ENCODE results near the gene FOXP1. TPM values are rescaled to one million over a fixed set of nuclear protein-coding genes. Genes with fewer than 3 reads are reported as not detected.

The FOXP1 gene
- total RNA-seq, 2 donors from 2014 or later, result 377 to 395 TPM

GRCh38 chr3:71584394-71585011, 975 bp upstream of the FOXP1 start:
- Mint-ChIP-seq H3K36me3 (ENCODE audit: low read depth) (peaks cover 5% of the 10 kb centered on the region), H3K27me3 (no peaks in the 10 kb centered on the region), H3K27ac (peak overlapping the region; percentile 95), H3K4me1 (peaks cover 34% of the 10 kb centered on the region), H3K4me3 (peak overlapping the region; percentile 98)
- no peaks in the 10 kb centered on the region for H3K9me3 ChIP-seq (ENCODE audit: control insufficient read depth, low read length, poor library complexity, severe bottlenecking)
- DNase-seq, result peak in 2 of 3 donors; percentile 9 to 10
- ATAC-seq, result peak; percentile 10

DNA sequence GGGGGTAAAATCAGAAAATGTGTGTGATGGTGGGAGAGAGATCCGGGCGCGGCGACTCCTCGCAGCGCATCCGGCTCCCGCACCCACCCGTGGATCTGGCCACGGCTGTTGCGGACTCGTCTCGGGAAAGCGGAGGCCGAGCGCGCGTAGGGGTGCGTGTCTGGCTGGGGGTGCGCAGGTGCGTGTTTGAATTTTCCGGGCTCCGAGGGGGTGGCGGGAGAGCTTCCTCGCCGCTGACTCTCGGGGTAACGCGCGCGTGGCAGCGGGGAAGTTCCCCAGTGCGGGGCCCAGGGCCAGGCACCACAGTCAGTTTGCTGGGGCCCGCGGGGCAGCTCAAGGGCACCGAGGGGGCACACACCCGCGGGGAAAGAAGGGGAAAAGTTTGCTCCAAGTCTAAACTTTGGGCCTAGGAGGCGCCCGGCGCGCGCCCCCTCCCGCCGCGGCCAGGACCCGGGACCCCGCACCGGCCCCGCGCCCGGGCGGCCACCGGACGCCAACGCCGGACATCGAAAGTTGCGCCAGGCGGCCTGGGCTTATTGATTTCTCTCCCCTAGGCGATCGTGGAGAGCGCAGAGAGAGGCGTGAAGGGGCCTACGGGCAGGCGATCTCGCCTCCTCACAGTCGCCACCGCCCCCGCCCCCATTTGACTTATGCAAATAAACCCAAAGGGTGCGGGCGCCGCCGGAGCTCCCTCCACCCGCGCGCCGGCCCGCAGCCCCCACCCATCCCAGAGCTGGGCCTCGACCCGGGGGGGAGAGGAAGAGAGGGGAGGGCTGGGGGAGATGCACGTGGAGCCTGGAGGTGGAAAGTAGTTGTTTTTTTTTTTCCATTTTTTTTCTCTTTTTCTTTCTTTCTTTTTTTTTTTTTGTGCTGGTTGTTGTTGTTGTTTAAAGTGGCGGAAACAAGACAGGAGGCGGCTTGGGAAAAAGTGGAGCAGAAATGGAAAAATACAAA, 639 bp downstream of the FOXP1 start:
- Mint-ChIP-seq H3K4me1 (peaks cover 32% of the 10 kb centered on the region), H3K27ac (peak overlapping the region; percentile 95), H3K4me3 (peak overlapping the region; percentile 98), H3K27me3 (no peaks in the 10 kb centered on the region), H3K36me3 (ENCODE audit: low read depth) (peaks cover 5% of the 10 kb centered on the region)
- peak; percentile 56 for ATAC-seq
- DNase-seq, result peak; percentile 35 to 49 (median 39)
- no peaks in the 10 kb centered on the region for H3K9me3 ChIP-seq (ENCODE audit: control insufficient read depth, low read length, poor library complexity, severe bottlenecking)

GRCh38 chr3:71582036-71582611, 1.4 kb downstream of the FOXP1 start:
- Mint-ChIP-seq H3K4me3 (peak overlapping the region; percentile 98), H3K4me1 (peaks cover 32% of the 10 kb centered on the region), H3K27ac (peak overlapping the region; percentile 95), H3K27me3 (no peaks in the 10 kb centered on the region), H3K36me3 (ENCODE audit: low read depth) (peaks cover 5% of the 10 kb centered on the region)
- no peak for ATAC-seq
- H3K9me3 ChIP-seq (ENCODE audit: control insufficient read depth, low read length, poor library complexity, severe bottlenecking), result no peaks in the 10 kb centered on the region
- peak in 2 of 3 donors; percentile 10 to 12 for DNase-seq

DNA sequence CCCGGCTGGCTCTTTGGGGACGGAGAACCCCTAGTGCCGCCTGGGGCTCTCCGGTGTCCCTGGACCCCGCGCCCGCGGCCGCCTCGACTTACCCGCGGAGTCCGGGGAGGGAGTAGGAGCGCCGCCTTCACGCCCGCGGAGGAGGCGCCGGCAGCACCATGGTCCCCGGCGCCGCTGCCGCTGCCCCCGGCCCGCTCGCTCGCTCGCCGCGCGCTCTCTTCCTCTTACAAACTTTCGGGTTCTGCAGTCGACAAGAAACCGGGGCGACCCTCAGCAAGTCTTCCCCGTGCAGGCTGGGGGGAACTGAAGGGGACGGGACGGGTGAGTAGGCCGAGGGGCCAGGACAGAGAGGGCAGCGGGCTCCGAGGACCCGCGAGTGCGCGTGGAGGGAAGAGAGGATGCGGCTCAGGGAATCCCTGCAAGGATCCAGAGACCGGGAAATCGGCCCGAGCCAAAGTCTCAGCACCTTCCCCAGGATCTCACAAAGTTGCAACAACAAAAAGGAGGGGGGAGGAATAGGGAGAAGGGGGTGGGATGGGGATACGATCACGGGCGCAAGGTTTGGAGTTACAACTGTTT, 2.0 kb downstream of the FOXP1 start:
- H3K9me3 ChIP-seq (ENCODE audit: control insufficient read depth, low read length, poor library complexity, severe bottlenecking), result no peaks in the 10 kb centered on the region
- DNase-seq, result peak in 2 of 3 donors; percentile 17 to 22
- peaks cover 31% of the 10 kb centered on the region for H3K4me1 Mint-ChIP-seq
- no peak for ATAC-seq
- peaks cover 5% of the 10 kb centered on the region for H3K36me3 Mint-ChIP-seq (ENCODE audit: low read depth)
- H3K27me3 Mint-ChIP-seq, result no peaks in the 10 kb centered on the region
- H3K4me3 Mint-ChIP-seq, result peak overlapping the region; percentile 98
- peak overlapping the region; percentile 95 for H3K27ac Mint-ChIP-seq

DNA sequence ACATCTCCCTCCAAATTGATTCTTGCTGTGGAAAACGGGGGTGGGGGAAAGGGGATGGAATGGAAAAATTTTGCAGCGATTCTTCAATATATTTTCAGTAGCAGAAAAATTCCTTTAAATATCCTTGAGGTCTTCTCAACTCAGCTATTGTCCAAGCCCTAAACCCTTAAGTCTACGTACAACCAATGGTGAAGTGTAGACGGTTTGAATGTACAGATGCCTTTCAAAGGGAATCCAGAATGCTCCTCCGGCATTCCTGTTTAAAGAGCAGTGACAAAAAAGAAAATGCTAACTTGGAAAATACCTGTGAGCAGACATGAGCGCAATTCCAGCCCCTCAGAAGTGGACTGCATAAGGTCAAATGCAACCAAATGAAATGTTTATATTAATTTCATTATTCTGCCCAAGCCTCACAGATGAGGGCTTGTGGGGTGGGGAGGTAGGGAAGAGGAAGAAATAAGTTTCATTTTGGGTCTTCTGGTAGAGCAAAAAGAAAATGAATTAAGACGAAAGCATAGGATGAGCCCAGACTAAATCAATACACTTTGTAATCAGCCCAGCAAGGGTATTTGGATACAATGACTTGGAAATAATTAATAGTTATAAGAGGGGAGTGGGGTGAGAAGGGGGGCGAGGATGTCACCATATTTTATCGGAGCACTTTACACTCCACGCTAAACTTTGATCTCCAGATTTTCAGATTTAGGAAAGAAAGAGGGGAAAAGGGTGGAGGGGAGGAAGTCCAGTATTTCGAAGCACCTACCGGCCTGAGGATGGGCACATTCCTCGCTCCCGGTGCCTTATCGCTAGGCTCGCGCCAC, 2.7 kb downstream of the FOXP1 start:
- DNase-seq, result no peak
- Mint-ChIP-seq H3K27ac (peak overlapping the region; percentile 95), H3K4me3 (peak overlapping the region; percentile 98), H3K4me1 (peaks cover 28% of the 10 kb centered on the region), H3K27me3 (no peaks in the 10 kb centered on the region), H3K36me3 (ENCODE audit: low read depth) (peaks cover 5% of the 10 kb centered on the region)
- H3K9me3 ChIP-seq (ENCODE audit: control insufficient read depth, low read length, poor library complexity, severe bottlenecking), result no peaks in the 10 kb centered on the region
- no peak for ATAC-seq

- DNase-seq (no peak), ATAC-seq (no peak)
- H3K4me3 Mint-ChIP-seq, result peak overlapping the region; percentile 1
- no peaks in the 10 kb centered on the region for H3K27me3 Mint-ChIP-seq
- H3K36me3 Mint-ChIP-seq (ENCODE audit: low read depth), result peaks cover 5% of the 10 kb centered on the region
- no peaks in the 10 kb centered on the region for H3K9me3 ChIP-seq (ENCODE audit: control insufficient read depth, low read length, poor library complexity, severe bottlenecking)
- peaks cover 26% of the 10 kb centered on the region for H3K4me1 Mint-ChIP-seq
- H3K27ac Mint-ChIP-seq, result no peak overlapping the region
Measured at GRCh38 chr3:71579935-71580406, 3.6 kb downstream of the FOXP1 start.

DNA sequence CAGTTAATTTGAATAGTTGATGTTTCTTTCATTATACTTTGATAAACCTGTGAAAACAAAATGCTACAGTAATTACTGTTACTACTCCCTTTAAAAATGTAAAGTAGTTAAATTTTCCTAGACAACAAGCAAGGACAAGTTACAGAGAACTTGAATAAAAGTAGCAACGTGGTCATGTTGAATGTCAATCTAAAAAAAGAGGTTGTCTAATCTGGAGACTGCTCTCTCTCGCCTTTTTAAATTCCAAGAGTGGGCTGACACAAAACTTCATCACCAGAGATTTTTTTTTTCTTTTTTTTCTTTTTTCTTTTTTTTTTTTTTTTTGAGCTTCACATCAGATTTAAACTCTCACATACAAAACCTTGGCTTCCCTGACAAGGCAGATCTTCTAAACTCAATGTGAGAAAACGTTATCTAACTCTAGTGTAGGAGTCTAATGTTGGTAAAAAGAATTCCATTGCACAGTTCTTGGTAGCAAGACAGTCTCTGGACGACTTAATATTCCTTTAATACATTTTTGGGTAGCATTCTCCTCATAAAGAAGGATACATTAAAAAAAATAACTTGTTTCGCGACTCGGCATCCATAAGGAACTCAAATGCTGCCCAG, 4.1 kb downstream of the FOXP1 start:
- H3K9me3 ChIP-seq (ENCODE audit: control insufficient read depth, low read length, poor library complexity, severe bottlenecking), result no peaks in the 10 kb centered on the region
- Mint-ChIP-seq H3K36me3 (ENCODE audit: low read depth) (peaks cover 5% of the 10 kb centered on the region), H3K4me3 (peak overlapping the region; percentile 1), H3K27me3 (no peaks in the 10 kb centered on the region), H3K27ac (no peak overlapping the region), H3K4me1 (peaks cover 20% of the 10 kb centered on the region)
- DNase-seq (no peak), ATAC-seq (no peak)

DNA sequence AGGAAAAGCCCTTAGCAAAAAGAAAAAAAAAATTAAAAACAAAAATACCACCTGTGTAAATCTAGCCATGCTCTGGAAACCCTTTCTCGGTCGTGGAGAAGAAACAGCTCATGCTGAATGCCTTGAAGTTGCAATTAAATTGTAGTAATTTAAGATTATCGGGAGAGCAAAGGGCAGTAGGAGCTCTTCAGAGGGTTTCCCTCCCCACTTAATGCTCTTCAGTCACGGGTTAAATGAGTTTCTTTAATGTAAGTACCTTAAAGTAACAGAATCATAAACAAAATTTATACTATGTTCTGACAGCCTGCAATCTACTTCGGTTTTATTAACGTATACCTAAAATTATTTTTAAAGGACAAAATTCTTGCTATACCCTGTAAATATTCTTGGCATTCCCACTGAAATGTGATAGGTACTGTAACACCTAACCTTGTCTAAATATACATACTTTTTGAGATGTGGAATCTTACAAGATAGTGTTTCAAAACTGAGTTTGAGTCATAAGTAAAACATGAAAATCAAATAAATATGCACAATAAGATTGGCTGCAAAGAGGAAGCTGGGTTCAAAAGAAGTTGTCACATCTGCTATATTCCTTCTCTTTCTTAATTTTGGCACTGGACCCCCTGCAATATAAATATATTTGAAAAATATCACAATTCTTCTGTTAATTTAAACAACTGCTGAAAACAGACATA, 5.3 kb downstream of the FOXP1 start:
- H3K27ac Mint-ChIP-seq, result no peak overlapping the region
- ATAC-seq (no peak), DNase-seq (no peak)
- H3K27me3 Mint-ChIP-seq, result no peaks in the 10 kb centered on the region
- peaks cover 15% of the 10 kb centered on the region for H3K4me1 Mint-ChIP-seq
- H3K9me3 ChIP-seq (ENCODE audit: control insufficient read depth, low read length, poor library complexity, severe bottlenecking), result no peaks in the 10 kb centered on the region
- peaks cover 2% of the 10 kb centered on the region for H3K36me3 Mint-ChIP-seq (ENCODE audit: low read depth)
- no peak overlapping the region for H3K4me3 Mint-ChIP-seq

- Mint-ChIP-seq H3K36me3 (ENCODE audit: low read depth) (peaks cover 1% of the 10 kb centered on the region), H3K27me3 (no peaks in the 10 kb centered on the region), H3K4me3 (no peak overlapping the region), H3K4me1 (peaks cover 12% of the 10 kb centered on the region), H3K27ac (no peak overlapping the region)
- H3K9me3 ChIP-seq (ENCODE audit: control insufficient read depth, low read length, poor library complexity, severe bottlenecking), result no peaks in the 10 kb centered on the region
- no peak for ATAC-seq
- DNase-seq, result no peak
Measured at GRCh38 chr3:71577011-71577410, 6.5 kb downstream of the FOXP1 start.

GRCh38 chr3:71575433-71575832, 8.1 kb downstream of the FOXP1 start:
- no peak for DNase-seq
- no peaks in the 10 kb centered on the region for H3K9me3 ChIP-seq (ENCODE audit: control insufficient read depth, low read length, poor library complexity, severe bottlenecking)
- Mint-ChIP-seq H3K4me3 (no peak overlapping the region), H3K27me3 (no peaks in the 10 kb centered on the region), H3K4me1 (peaks cover under 1% of the 10 kb centered on the region), H3K36me3 (ENCODE audit: low read depth) (no peaks in the 10 kb centered on the region), H3K27ac (no peak overlapping the region)
- ATAC-seq, result no peak

DNA sequence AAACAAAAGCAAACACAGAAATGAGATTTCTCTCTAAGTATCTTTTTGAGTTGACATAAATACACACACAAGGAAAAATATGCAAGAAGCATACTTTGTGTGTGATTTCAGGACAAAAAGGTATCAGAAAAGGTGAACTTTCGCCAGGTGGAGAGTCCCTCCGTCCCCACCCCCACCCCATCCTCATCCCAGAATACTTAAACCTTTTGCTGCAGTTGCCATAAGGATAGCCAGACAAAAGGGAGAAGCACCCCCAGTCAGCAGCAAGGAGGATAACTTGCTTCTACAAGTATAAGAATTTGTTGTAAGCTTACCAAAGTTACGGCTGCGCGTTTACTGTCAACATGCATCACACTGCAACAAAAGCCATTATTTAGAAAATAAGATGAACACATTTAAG, 10.3 kb downstream of the FOXP1 start:
- H3K27ac Mint-ChIP-seq, result no peak overlapping the region
- H3K9me3 ChIP-seq (ENCODE audit: control insufficient read depth, low read length, poor library complexity, severe bottlenecking), result no peaks in the 10 kb centered on the region
- H3K4me1 Mint-ChIP-seq, result peaks cover under 1% of the 10 kb centered on the region
- ATAC-seq (no peak), DNase-seq (no peak)
- no peak overlapping the region for H3K4me3 Mint-ChIP-seq
- H3K27me3 Mint-ChIP-seq, result no peaks in the 10 kb centered on the region
- no peaks in the 10 kb centered on the region for H3K36me3 Mint-ChIP-seq (ENCODE audit: low read depth)

- DNase-seq (no peak), ATAC-seq (no peak)
- H3K4me1 Mint-ChIP-seq, result peaks cover 7% of the 10 kb centered on the region
- H3K27me3 Mint-ChIP-seq, result no peaks in the 10 kb centered on the region
- no peak overlapping the region for H3K27ac Mint-ChIP-seq
- H3K9me3 ChIP-seq (ENCODE audit: control insufficient read depth, low read length, poor library complexity, severe bottlenecking), result no peaks in the 10 kb centered on the region
- H3K4me3 Mint-ChIP-seq, result no peak overlapping the region
- H3K36me3 Mint-ChIP-seq (ENCODE audit: low read depth), result no peaks in the 10 kb centered on the region
Measured at GRCh38 chr3:71570546-71570945, 13.0 kb downstream of the FOXP1 start.
